DND-41 (cell line): ENCODE results near the gene LDB1.

Experiments
- CTCF ChIP-seq: IDR thresholded peaks from 2 replicates; pipeline ENCODE4 v1.5.1; 2012; ENCODE audit warnings: borderline replicate concordance, low read length, moderate library complexity, mild to moderate bottlenecking; ENCODE audit not compliant: poor library complexity, severe bottlenecking; ENCODE audit errors: extremely low read depth
- EZH2 ChIP-seq: IDR thresholded peaks from 3 replicates; pipeline ENCODE4 v1.6.1; 2012; ENCODE audit warnings: borderline replicate concordance, low read depth, mild to moderate bottlenecking, moderate library complexity, low read length, inconsistent platforms; ENCODE audit not compliant: severe bottlenecking

- TF ChIP-seq CTCF, result no peak
- TF ChIP-seq EZH2, result no peak
These were observed 2.3 kb upstream of the LDB1 start for GRCh38 chr10:102122450-102122849.
